ENCODE measurements around the gene NPC1L1. TPM values are rescaled to one million over a fixed set of nuclear protein-coding genes. Genes with fewer than 3 reads are reported as not detected.
A peak's percentile ranks its signal among the peaks of the same experiment; 100 is the strongest.
"Not testable (repeated sequence)": the region's sequence is repeated elsewhere in the genome, so short reads cannot be mapped to it uniquely, and the experiment has no call there.

The NPC1L1 gene
- total and polyA plus RNA-seq, 4 experiments from 2014 or later: 0.19 to 0.23 TPM; not detected in 2

DNA sequence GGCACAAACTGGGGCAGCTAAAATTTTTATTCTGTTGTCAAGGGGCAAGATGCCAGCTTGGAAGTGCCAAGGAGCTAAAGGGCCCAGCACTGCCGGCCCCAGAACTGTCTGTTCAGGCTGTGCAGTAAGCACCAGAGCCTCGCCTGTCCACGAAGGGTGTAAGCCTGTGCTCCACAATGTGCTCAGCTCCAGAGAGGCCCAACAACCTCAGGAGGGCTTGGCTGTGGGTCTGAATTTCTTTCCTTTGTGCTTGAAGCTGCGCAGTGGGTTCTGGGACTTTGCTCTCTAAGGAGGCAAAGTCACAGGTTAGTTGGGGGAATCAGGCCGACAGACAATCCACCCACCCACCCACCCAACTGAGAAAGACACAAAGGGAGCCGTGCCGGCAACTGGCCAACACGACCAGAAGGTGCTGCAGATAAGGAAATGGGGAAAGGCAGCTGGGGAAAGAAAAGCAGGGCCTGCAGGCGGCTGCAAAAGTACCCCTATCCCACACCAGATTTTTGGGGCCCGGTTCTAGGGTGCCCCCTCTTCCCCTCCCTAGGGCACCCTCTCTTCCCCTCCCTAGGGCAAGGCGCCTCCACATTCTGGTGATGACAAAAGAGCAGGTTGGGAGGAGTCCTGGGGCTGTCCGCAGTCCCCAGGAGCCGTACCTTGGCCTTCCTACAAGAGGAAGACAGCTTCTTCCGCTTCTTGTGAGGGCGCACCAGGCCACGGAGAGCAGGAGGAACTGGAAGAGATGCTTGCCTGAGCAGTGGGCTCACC lies 24.8 kb upstream of the NPC1L1 start:
- H3K4me3 ChIP-seq (ENCODE audit: low read length in 2 of 2): no peak overlapping the region
- no peak overlapping the region for H3K27ac ChIP-seq (ENCODE audit: low read depth, low read length)
- Mint-ChIP-seq H3K27me3 (no peaks in the 10 kb centered on the region), H3K27ac (peak overlapping the region in 6 of 7 donors; percentile 50 to 87 (median 72)), H3K4me1 (peaks cover 1 to 11% (median 7%) of the 10 kb centered on the region in 4 donors), H3K36me3 (peaks cover 41 to 64% of the 10 kb centered on the region in 2 donors), H3K4me3 (no peak overlapping the region), H3K9me3 (no peaks in the 10 kb centered on the region)
- ChIA-PET POLR2A (ENCODE audit: partially characterized antibody) (interaction anchor here (0.8 to 4.2 kb wide), 7 partner anchors 8 to 319 kb away, joined by 3 to 24 read pairs (median 5); partner anchors contain the start of genes DDX56, NUDCD3, PURB and TMED4), CTCF (ENCODE audit: partially characterized antibody) (interaction anchor here (0.6 to 5.1 kb wide), 46 partner anchors 9 to 571 kb away, joined by 3 to 36 read pairs (median 4); partner anchors contain the start of genes DBNL, DDX56, H2AZ2 and TMED4)
- DNase-seq: no peak
- peaks cover 10% of the 10 kb centered on the region for H3K4me1 ChIP-seq (ENCODE audit: insufficient read depth, low read length)
- intact Hi-C loops (cut with micrococcal nuclease): loop anchor here (1.0 to 2.0 kb wide), 2 partner anchors 75 to 218 kb away; partner anchors contain the start of gene NUDCD3
- H3K27me3 ChIP-seq (ENCODE audit: insufficient read depth, low read length): no peaks in the 10 kb centered on the region
- H3K9me3 ChIP-seq (ENCODE audit: control insufficient read depth in 1 of 2, low read length in 2 of 2): no peaks in the 10 kb centered on the region
- H3K36me3 ChIP-seq (ENCODE audit: insufficient read depth, low read length): peaks cover 51% of the 10 kb centered on the region

DNA sequence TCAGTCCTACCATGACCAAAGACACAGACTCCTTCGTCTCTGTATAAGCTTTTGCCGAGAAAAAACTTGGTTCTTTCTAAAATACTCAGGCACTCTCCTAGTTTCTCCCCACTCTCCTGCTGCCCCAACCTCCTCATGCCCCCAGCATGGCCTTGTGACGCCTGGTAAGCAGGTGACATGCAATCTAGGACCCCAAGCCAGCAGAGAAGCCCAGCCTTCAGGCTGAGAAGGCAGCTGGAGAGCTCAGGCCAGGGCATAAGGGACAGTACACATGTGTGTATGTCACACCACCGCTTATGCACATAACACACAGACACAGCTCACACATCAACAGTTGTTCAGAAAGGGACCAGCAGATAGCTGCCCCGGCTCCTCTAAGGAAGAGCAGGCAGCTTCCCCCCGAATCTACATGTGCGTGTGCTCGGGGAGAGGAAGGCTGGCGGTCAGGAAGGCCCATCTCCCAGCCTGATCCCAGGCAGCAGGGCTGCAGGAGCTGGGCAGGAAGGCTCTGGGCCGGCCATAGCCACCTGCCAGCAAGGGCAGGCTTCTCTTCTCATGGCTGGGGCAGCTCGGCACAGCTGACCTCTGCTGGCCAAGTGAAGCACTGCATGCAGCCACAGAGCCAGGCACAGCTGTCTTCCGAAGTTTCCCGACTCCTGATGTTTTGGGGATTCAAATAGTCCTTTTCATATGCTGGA lies 24.1 kb upstream of the NPC1L1 start:
- Histone ChIP-seq H3K4me1 (ENCODE audit: insufficient read depth, low read length) (peaks cover 10% of the 10 kb centered on the region), H3K27ac (ENCODE audit: low read depth, low read length) (no peak overlapping the region), H3K36me3 (ENCODE audit: insufficient read depth, low read length) (peaks cover 44% of the 10 kb centered on the region), H3K4me3 (ENCODE audit: low read length in 2 of 2) (no peak overlapping the region), H3K9me3 (ENCODE audit: control insufficient read depth in 1 of 2, low read length in 2 of 2) (no peaks in the 10 kb centered on the region), H3K27me3 (ENCODE audit: insufficient read depth, low read length) (no peaks in the 10 kb centered on the region)
- Mint-ChIP-seq H3K4me3 (peak overlapping the region in 1 of 8 donors; percentile 11), H3K27me3 (no peaks in the 10 kb centered on the region), H3K36me3 (peaks cover 41 to 59% of the 10 kb centered on the region in 2 donors), H3K9me3 (no peaks in the 10 kb centered on the region), H3K4me1 (peaks cover 1 to 11% (median 7%) of the 10 kb centered on the region in 4 donors), H3K27ac (peak overlapping the region in 6 of 7 donors; percentile 50 to 87 (median 72))
- ChIA-PET POLR2A (ENCODE audit: partially characterized antibody) (interaction anchor here (0.8 to 4.2 kb wide), 7 partner anchors 9 to 320 kb away, joined by 3 to 24 read pairs (median 5); partner anchors contain the start of genes DDX56, NUDCD3, PURB and TMED4), CTCF (ENCODE audit: partially characterized antibody) (interaction anchor here (0.6 to 5.1 kb wide), 50 partner anchors 9 to 572 kb away, joined by 3 to 36 read pairs (median 4); partner anchors contain the start of genes DDX56, H2AZ2, TMED4 and YKT6)
- intact Hi-C loops (cut with micrococcal nuclease): loop anchor here (1.0 to 2.0 kb wide), 2 partner anchors 74 to 217 kb away; partner anchors contain the start of gene NUDCD3
- DNase-seq: peak; percentile 50 to 67 (median 58)

DNA sequence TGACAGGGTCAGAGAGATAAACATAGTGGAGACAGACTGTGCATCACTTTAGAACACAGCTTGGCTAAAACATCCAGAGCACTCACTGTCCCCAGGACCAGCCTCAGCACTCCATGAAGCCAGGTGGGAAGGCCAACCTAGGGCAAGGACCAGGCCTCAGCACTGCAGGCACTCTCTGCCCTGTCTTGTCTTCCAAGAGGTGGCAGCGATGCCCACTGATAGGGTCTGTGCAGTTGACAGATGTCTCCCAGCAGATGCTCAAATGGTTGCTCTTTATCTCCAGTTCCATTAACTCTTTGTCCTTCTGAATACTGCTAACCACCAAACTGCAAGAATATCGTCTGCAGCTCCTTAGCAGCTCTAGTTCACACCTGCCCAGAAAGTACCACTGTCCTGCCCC lies 23.5 kb upstream of the NPC1L1 start:
- ChIA-PET POLR2A (ENCODE audit: partially characterized antibody) (interaction anchor here (1.3 to 4.2 kb wide), 6 partner anchors 10 to 283 kb away, joined by 4 to 24 read pairs (median 8); partner anchors contain the start of genes DDX56, NUDCD3 and TMED4), CTCF (ENCODE audit: partially characterized antibody) (interaction anchor here (0.9 to 5.1 kb wide), 31 partner anchors 8 to 545 kb away, joined by 3 to 36 read pairs (median 4); partner anchors contain the start of genes DDX56, H2AZ2, TMED4 and YKT6)
- Histone ChIP-seq H3K27ac (ENCODE audit: low read depth, low read length) (no peak overlapping the region), H3K9me3 (ENCODE audit: control insufficient read depth in 1 of 2, low read length in 2 of 2) (no peaks in the 10 kb centered on the region), H3K4me3 (ENCODE audit: low read length in 2 of 2) (no peak overlapping the region), H3K36me3 (ENCODE audit: insufficient read depth, low read length) (peaks cover 38% of the 10 kb centered on the region), H3K27me3 (ENCODE audit: insufficient read depth, low read length) (no peaks in the 10 kb centered on the region), H3K4me1 (ENCODE audit: insufficient read depth, low read length) (peaks cover 10% of the 10 kb centered on the region)
- DNase-seq: no peak
- intact Hi-C loops (cut with micrococcal nuclease): loop anchor here (1.0 to 2.0 kb wide), 2 partner anchors 74 to 216 kb away; partner anchors contain the start of gene NUDCD3
- H3K4me1 Mint-ChIP-seq: peaks cover 1 to 11% (median 7%) of the 10 kb centered on the region in 4 donors
- H3K36me3 Mint-ChIP-seq: peaks cover 37 to 52% of the 10 kb centered on the region in 2 donors
- no peaks in the 10 kb centered on the region for H3K27me3 Mint-ChIP-seq
- H3K4me3 Mint-ChIP-seq: no peak overlapping the region
- peak overlapping the region in 3 of 7 donors; percentile 25 to 66 (median 58) for H3K27ac Mint-ChIP-seq
- peaks cover 0 to 2% (median 0%) of the 10 kb centered on the region in 8 donors for H3K9me3 Mint-ChIP-seq

DNA sequence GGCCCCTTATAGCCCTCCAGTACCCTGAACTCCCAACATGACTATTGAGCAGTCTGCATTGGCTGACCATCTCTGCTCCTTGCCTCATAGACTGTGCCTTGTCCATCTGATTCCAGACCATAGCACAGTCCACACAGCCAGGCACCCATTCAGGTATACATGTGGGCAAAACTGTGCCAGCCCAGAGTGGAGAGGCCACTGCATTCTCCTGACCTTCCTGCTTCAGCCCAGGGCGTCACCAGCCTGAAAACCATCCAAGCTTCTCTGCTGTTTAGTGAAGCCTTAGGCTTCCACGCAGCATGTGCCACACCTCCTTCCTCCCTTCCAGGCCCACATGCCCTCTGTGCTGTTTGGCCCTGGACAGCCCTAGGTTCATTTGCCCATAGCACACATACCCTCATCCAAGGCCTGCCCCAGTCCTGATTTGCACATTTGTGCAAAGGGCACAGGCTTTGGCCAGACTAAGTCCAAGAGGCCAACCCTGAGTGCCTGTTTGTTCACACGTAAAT lies 22.1 kb upstream of the NPC1L1 start:
- H3K4me3 ChIP-seq (ENCODE audit: low read length in 2 of 2): no peak overlapping the region
- H3K4me1 ChIP-seq (ENCODE audit: insufficient read depth, low read length): peaks cover 10% of the 10 kb centered on the region
- no peak overlapping the region for H3K4me3 Mint-ChIP-seq
- CTCF ChIA-PET (ENCODE audit: partially characterized antibody): interaction anchor here (3.0 to 3.3 kb wide), 3 partner anchors 12 to 322 kb away, joined by 13 to 36 read pairs (median 31); partner anchors contain the start of gene DDX56
- H3K27me3 ChIP-seq (ENCODE audit: insufficient read depth, low read length): no peaks in the 10 kb centered on the region
- H3K36me3 Mint-ChIP-seq: peaks cover 25 to 40% of the 10 kb centered on the region in 2 donors
- no peak for DNase-seq
- peaks cover 24% of the 10 kb centered on the region for H3K36me3 ChIP-seq (ENCODE audit: insufficient read depth, low read length)
- POLR2A ChIA-PET (ENCODE audit: partially characterized antibody): interaction anchor here (4.2 kb wide), 1 partner anchor 19 kb away, joined by 24 read pairs; the partner anchor contains the start of gene TMED4
- H3K27ac ChIP-seq (ENCODE audit: low read depth, low read length): no peak overlapping the region
- H3K27ac Mint-ChIP-seq: peak overlapping the region in 3 of 7 donors; percentile 22 to 55 (median 30)
- no peaks in the 10 kb centered on the region for H3K9me3 ChIP-seq (ENCODE audit: control insufficient read depth in 1 of 2, low read length in 2 of 2)
- H3K9me3 Mint-ChIP-seq: peaks cover 0 to 2% (median 0%) of the 10 kb centered on the region in 8 donors
- H3K27me3 Mint-ChIP-seq: no peaks in the 10 kb centered on the region
- peaks cover 1 to 10% (median 7%) of the 10 kb centered on the region in 4 donors for H3K4me1 Mint-ChIP-seq
- intact Hi-C loops (cut with micrococcal nuclease): no loop called here

GRCh38 chr7:44562622-44562962 lies 21.5 kb upstream of the NPC1L1 start:
- H3K4me3 ChIP-seq (ENCODE audit: low read length in 2 of 2); intact Hi-C loops (cut with micrococcal nuclease); H3K27ac ChIP-seq (ENCODE audit: low read depth, low read length); H3K27me3 Mint-ChIP-seq; DNase-seq; H3K4me3 Mint-ChIP-seq; H3K9me3 ChIP-seq (ENCODE audit: control insufficient read depth in 1 of 2, low read length in 2 of 2); H3K4me1 Mint-ChIP-seq; H3K27me3 ChIP-seq (ENCODE audit: insufficient read depth, low read length); H3K9me3 Mint-ChIP-seq; H3K4me1 ChIP-seq (ENCODE audit: insufficient read depth, low read length); H3K27ac Mint-ChIP-seq; CTCF ChIA-PET (ENCODE audit: partially characterized antibody): not testable (repeated sequence)
- peaks cover 21 to 35% of the 10 kb centered on the region in 2 donors for H3K36me3 Mint-ChIP-seq
- H3K36me3 ChIP-seq (ENCODE audit: insufficient read depth, low read length): peaks cover 18% of the 10 kb centered on the region
- POLR2A ChIA-PET (ENCODE audit: partially characterized antibody): interaction anchor here (4.2 kb wide), 1 partner anchor 19 kb away, joined by 24 read pairs; the partner anchor contains the start of gene TMED4

DNA sequence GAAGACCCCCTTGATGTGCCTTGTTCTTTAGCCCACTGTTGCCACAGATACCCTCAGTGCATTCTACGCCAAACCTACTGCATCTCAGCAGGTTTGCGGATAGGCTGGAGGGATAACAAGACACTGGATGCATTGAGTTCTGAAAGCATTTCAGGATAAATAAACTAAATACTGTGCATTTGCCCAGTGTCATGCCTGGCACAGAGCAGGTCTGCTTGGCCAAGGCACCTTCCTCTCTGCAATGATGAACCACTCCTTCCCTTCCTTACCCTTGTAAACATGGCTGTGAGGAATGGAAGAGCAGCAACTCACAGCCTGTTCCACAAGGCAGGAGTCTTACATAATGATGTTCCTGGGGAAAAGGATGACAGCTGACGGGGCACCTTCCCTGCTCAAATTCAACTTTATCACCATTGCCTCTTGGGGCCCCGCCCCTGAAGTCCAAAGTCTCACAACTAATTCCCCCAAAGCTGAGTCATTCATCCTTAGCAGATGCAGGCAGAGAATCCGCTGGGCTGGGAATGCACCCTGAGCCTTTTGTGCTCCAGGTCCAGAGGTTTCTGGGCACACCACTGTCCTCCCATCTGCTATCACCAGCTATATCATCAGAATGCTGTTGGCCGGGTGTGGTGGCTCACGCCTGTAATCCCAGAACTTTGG lies 21.0 kb upstream of the NPC1L1 start:
- Mint-ChIP-seq H3K27ac (no peak overlapping the region), H3K4me1 (peaks cover 1 to 10% (median 6%) of the 10 kb centered on the region in 4 donors), H3K36me3 (peaks cover 16 to 30% of the 10 kb centered on the region in 2 donors), H3K9me3 (peaks cover 0 to 2% (median 0%) of the 10 kb centered on the region in 8 donors), H3K4me3 (no peak overlapping the region), H3K27me3 (no peaks in the 10 kb centered on the region)
- intact Hi-C loops (cut with micrococcal nuclease): no loop called here
- ChIA-PET POLR2A (ENCODE audit: partially characterized antibody) (interaction anchor here (1.6 to 4.2 kb wide), 2 partner anchors 12 to 20 kb away, joined by 5 to 24 read pairs; partner anchors contain the start of genes DDX56 and TMED4), CTCF (ENCODE audit: partially characterized antibody) (no interaction called here)
- Histone ChIP-seq H3K27ac (ENCODE audit: low read depth, low read length) (no peak overlapping the region), H3K4me1 (ENCODE audit: insufficient read depth, low read length) (peaks cover 6% of the 10 kb centered on the region), H3K9me3 (ENCODE audit: control insufficient read depth in 1 of 2, low read length in 2 of 2) (no peaks in the 10 kb centered on the region), H3K4me3 (ENCODE audit: low read length in 2 of 2) (no peak overlapping the region), H3K27me3 (ENCODE audit: insufficient read depth, low read length) (no peaks in the 10 kb centered on the region), H3K36me3 (ENCODE audit: insufficient read depth, low read length) (peaks cover 13% of the 10 kb centered on the region)
- no peak for DNase-seq

All from CD4-positive, alpha-beta memory T cell (primary cell).